Muscle layer of colon (tissue), 2 donors: ENCODE measurements around the gene SLC5A4.

Experiments
- H3K27ac ChIP-seq: one replicate; pipeline ENCODE4 v1.7.0; 2013; ENCODE audit warnings: low read depth, mild to moderate bottlenecking, low read length, moderate library complexity
- H3K27me3 ChIP-seq, 2 donors: one replicate each; pipeline ENCODE4 v1.7.0; 2013; ENCODE audit warnings: low read length in 2 of 2, mild to moderate bottlenecking in 2 of 2; ENCODE audit not compliant: insufficient read depth in 2 of 2, control insufficient read depth in 1 of 2
- H3K36me3 ChIP-seq: one replicate; pipeline ENCODE4 v1.7.0; 2013; ENCODE audit warnings: mild to moderate bottlenecking, low read length; ENCODE audit not compliant: insufficient read depth
- H3K4me1 ChIP-seq: one replicate; pipeline ENCODE4 v1.7.0; 2013; ENCODE audit warnings: mild to moderate bottlenecking, low read length; ENCODE audit not compliant: insufficient read depth
- H3K4me3 ChIP-seq, 2 donors: one replicate each; pipeline ENCODE4 v1.7.0; 2013; ENCODE audit warnings: low read length in 2 of 2, low read depth in 1 of 2, mild to moderate bottlenecking in 1 of 2, moderate library complexity in 1 of 2
- H3K9ac ChIP-seq: one replicate; pipeline ENCODE4 v1.7.0; 2013; ENCODE audit warnings: low read length
- H3K9me3 ChIP-seq: one replicate; pipeline ENCODE4 v1.7.0; 2013; ENCODE audit warnings: mild to moderate bottlenecking, low read length
- donor health status: abdominal sarcoma.
- donor health status: Adenocarcinoma of cecum.

The SLC5A4 gene

DNA sequence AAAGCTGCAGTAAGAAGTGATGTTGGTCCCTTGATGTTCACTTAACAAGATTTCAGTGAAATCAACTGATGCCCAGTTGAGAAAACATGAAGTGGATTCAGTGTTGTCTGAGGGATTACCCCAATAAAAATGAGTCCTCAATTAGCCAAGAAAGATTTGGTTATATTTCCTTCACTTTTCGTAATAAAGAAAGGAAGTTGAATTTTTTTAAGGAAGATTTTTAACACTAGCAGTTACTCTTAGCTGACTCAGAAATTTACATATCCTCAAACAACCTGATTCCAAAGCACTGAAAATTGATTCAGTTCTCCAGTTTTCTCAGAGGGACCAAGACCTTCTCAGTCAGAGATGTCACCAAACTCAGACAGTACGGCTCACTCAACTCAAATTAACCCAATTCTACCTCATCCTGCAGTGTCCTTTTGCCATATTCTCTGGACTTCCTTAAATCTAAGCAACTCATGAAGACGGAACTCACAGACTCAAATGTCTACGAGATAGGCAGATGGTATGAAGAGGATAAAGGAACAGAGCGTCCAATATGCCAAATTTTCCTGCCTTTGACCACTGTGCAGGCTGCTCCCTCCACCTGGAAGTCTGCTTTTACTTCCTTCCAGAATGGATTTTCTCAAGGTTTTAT lies 22.8 kb downstream of the SLC5A4 start:
- Histone ChIP-seq H3K4me1 (no peaks in the 10 kb centered on the region), H3K36me3 (no peaks in the 10 kb centered on the region), H3K27me3 (no peaks in the 10 kb centered on the region), H3K9me3 (no peaks in the 10 kb centered on the region), H3K9ac (no peak overlapping the region), H3K4me3 (no peak overlapping the region), H3K27ac (no peak overlapping the region)

GRCh38 chr22:32226326-32227104 lies 28.6 kb downstream of the SLC5A4 start:
- H3K9me3 ChIP-seq: no peaks in the 10 kb centered on the region
- H3K27ac ChIP-seq: no peak overlapping the region
- no peaks in the 10 kb centered on the region for H3K36me3 ChIP-seq
- no peaks in the 10 kb centered on the region for H3K27me3 ChIP-seq
- H3K4me3 ChIP-seq: no peak overlapping the region
- H3K9ac ChIP-seq: no peak overlapping the region
- no peaks in the 10 kb centered on the region for H3K4me1 ChIP-seq

DNA sequence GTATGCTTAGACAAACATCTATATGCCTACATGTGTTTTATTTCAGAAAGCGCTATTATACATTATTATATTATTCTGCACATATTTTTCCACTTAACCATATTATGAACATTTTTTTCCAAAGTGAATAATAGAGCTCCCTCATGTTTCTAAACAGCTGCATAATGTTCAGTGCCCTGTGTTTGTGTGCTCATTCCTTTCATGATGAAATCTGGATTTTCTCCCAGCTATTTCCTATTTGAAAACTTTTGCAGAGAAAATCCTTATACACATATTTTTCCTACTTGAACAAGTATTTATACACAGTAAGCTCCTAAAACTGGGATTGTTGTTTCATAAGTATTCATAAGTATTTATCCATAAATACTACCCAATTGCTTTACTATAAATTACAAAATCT lies 32.2 kb downstream of the SLC5A4 start:
- Histone ChIP-seq H3K4me3 (no peak overlapping the region), H3K9me3 (no peaks in the 10 kb centered on the region), H3K4me1 (no peaks in the 10 kb centered on the region), H3K27ac (no peak overlapping the region), H3K27me3 (no peaks in the 10 kb centered on the region), H3K9ac (no peak overlapping the region), H3K36me3 (no peaks in the 10 kb centered on the region)

- H3K9me3 ChIP-seq: no peaks in the 10 kb centered on the region
- H3K4me1 ChIP-seq: no peaks in the 10 kb centered on the region
- H3K4me3 ChIP-seq: no peak overlapping the region
- H3K36me3 ChIP-seq: no peaks in the 10 kb centered on the region
- H3K9ac ChIP-seq: no peak overlapping the region
- no peak overlapping the region for H3K27ac ChIP-seq
- H3K27me3 ChIP-seq: no peaks in the 10 kb centered on the region
Observed at GRCh38 chr22:32219026-32219425, 36.1 kb downstream of the SLC5A4 start.

GRCh38 chr22:32218470-32218869 lies 36.7 kb downstream of the SLC5A4 start:
- no peak overlapping the region for H3K27ac ChIP-seq
- H3K9ac ChIP-seq: no peak overlapping the region
- no peaks in the 10 kb centered on the region for H3K4me1 ChIP-seq
- no peaks in the 10 kb centered on the region for H3K27me3 ChIP-seq
- no peak overlapping the region for H3K4me3 ChIP-seq
- no peaks in the 10 kb centered on the region for H3K36me3 ChIP-seq
- H3K9me3 ChIP-seq: no peaks in the 10 kb centered on the region

DNA sequence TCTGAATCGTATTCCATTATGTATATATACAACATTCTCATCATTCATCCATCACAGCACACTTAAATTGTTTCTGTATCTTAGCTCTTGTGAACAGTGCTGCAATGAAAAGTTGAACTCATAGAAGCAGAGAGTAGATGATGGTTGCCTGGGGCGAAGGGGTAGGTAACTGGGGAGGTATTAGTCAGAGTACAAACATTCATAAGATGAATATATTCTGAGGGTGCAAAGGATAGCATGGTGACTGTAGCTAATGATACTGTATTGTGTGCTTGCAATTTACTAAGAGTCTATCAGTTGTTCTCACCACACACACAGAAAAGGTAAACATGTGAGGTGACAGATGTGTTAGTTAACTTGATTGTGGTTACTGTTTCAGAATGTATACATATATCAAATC lies 37.7 kb downstream of the SLC5A4 start:
- no peaks in the 10 kb centered on the region for H3K27me3 ChIP-seq
- H3K27ac ChIP-seq: no peak overlapping the region
- no peaks in the 10 kb centered on the region for H3K36me3 ChIP-seq
- no peaks in the 10 kb centered on the region for H3K9me3 ChIP-seq
- no peak overlapping the region for H3K4me3 ChIP-seq
- H3K4me1 ChIP-seq: no peaks in the 10 kb centered on the region
- no peak overlapping the region for H3K9ac ChIP-seq

DNA sequence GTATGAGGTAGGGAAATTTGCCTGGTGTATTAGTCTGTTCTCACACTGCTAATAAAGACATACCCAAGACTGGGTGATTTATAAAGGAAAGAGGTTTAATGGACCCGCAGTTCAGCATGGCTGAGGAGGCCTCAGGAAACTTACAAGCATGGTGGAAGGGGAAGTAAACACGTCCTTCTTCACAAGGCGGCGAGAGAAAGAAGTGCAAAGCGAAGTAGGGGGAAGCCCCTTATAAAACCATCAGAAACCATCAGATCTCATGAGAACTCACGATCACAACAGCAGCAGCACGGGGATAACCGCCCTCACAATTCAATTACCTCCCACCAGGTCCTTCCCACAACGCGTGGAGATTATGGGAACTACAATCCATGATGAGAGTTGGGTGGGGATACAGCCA lies 38.2 kb downstream of the SLC5A4 start:
- no peaks in the 10 kb centered on the region for H3K4me1 ChIP-seq
- no peak overlapping the region for H3K27ac ChIP-seq
- no peak overlapping the region for H3K4me3 ChIP-seq
- H3K9ac ChIP-seq: no peak overlapping the region
- H3K36me3 ChIP-seq: no peaks in the 10 kb centered on the region
- H3K27me3 ChIP-seq: no peaks in the 10 kb centered on the region
- no peaks in the 10 kb centered on the region for H3K9me3 ChIP-seq

GRCh38 chr22:32211011-32211410 lies 44.1 kb downstream of the SLC5A4 start:
- Histone ChIP-seq H3K9ac (no peak overlapping the region), H3K27me3 (peaks cover 0 to 2% of the 10 kb centered on the region in 2 donors), H3K4me1 (no peaks in the 10 kb centered on the region), H3K4me3 (no peak overlapping the region), H3K36me3 (no peaks in the 10 kb centered on the region), H3K9me3 (no peaks in the 10 kb centered on the region), H3K27ac (no peak overlapping the region)

- peaks cover 0 to 13% of the 10 kb centered on the region in 2 donors for H3K27me3 ChIP-seq
- H3K9ac ChIP-seq: no peak overlapping the region
- H3K4me3 ChIP-seq: no peak overlapping the region
- no peaks in the 10 kb centered on the region for H3K9me3 ChIP-seq
- no peak overlapping the region for H3K27ac ChIP-seq
- H3K36me3 ChIP-seq: no peaks in the 10 kb centered on the region
- no peaks in the 10 kb centered on the region for H3K4me1 ChIP-seq
Observed at GRCh38 chr22:32208681-32209080, 46.5 kb downstream of the SLC5A4 start.

DNA sequence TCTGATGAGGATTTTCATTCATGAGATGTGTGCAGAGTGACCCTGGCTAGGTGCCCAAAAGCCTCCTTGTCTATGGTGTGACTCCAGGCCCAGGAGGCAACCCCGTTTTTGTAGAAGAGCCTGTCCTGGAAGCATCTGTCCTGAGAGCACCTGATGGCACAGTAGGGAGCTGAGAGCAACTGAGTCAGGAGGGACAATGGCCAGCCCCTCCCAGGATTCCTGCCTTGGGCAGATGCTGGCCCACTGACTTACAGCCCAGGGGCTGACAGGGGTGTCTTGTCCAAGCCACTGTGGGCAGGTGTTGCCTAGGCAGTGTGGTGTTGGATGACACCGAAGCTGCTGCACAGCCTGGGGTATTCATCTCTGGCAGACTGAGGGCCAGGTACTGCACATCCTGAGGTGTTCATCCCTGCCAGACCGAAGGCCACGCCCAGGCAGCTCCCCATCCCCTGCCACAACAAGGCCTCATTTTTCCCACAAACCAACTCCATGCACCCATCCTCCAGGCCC lies 47.1 kb downstream of the SLC5A4 start:
- no peak overlapping the region for H3K4me3 ChIP-seq
- H3K9me3 ChIP-seq: no peaks in the 10 kb centered on the region
- H3K27me3 ChIP-seq: peaks cover 0 to 20% of the 10 kb centered on the region in 2 donors
- no peak overlapping the region for H3K9ac ChIP-seq
- no peaks in the 10 kb centered on the region for H3K36me3 ChIP-seq
- no peaks in the 10 kb centered on the region for H3K4me1 ChIP-seq
- no peak overlapping the region for H3K27ac ChIP-seq

- H3K27me3 ChIP-seq: peaks cover 0 to 24% of the 10 kb centered on the region in 2 donors
- no peaks in the 10 kb centered on the region for H3K9me3 ChIP-seq
- H3K4me3 ChIP-seq: no peak overlapping the region
- no peak overlapping the region for H3K27ac ChIP-seq
- H3K36me3 ChIP-seq: no peaks in the 10 kb centered on the region
- no peak overlapping the region for H3K9ac ChIP-seq
- no peaks in the 10 kb centered on the region for H3K4me1 ChIP-seq
Observed at GRCh38 chr22:32206774-32207758, 48.1 kb downstream of the SLC5A4 start.
